Measurements from ENCODE around the gene ELOVL4. TPM values are rescaled to one million over a fixed set of nuclear protein-coding genes. Genes with fewer than 3 reads are reported as not detected.

ELOVL4 gene
- total RNA-seq, 1 donor: 9.1 TPM

DNA sequence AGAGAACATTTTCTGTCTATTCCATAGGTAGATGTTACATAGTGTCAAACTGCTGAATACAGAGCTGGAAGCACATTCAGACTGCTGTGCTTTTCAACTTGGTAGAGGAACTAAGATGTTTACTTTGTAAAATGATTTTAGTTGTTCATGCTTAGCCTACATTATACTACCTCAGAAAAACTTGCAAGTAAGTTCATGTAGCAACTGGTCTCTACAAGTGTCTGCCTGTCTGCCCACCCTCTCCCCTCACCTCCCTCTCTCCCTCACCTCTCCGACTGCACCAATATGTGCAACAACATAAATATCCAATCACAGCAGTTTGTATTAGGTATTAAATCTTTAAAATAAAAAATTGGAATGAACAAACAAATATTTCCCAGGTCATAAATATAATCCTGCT is 25.3 kb downstream of the ELOVL4 start:
- no peak for DNase-seq (ENCODE audit: low read depth)
- no peak overlapping the region for H3K4me3 ChIP-seq (ENCODE audit: low read depth, low read length)
- TF ChIP-seq, protein P1, sequence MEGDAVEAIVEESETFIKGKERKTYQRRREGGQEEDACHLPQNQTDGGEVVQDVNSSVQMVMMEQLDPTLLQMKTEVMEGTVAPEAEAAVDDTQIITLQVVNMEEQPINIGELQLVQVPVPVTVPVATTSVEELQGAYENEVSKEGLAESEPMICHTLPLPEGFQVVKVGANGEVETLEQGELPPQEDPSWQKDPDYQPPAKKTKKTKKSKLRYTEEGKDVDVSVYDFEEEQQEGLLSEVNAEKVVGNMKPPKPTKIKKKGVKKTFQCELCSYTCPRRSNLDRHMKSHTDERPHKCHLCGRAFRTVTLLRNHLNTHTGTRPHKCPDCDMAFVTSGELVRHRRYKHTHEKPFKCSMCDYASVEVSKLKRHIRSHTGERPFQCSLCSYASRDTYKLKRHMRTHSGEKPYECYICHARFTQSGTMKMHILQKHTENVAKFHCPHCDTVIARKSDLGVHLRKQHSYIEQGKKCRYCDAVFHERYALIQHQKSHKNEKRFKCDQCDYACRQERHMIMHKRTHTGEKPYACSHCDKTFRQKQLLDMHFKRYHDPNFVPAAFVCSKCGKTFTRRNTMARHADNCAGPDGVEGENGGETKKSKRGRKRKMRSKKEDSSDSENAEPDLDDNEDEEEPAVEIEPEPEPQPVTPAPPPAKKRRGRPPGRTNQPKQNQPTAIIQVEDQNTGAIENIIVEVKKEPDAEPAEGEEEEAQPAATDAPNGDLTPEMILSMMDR (IDR thresholded peaks at IDR 0.05; ENCODE audit: insufficient read depth, low read depth, low read length): no peak

DNA sequence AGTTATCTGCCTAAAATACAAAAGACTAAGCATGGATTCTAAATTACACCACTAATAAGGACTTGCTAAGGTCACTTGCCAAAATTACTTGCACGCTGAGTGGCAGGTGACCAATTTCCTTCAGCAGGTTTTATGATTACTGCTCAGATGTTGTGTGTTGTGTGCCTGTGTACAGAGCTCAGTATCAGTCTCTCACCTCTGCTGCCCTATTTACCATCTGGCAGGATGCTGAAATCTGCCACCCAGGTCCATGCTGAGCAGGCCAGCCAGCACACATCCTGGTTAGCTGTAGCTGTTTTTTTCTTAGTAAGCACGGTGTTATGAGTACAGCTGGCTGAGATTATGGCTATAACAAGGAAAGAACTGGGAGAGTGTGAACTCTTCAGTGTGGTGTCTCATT is 34.0 kb downstream of the ELOVL4 start:
- TF ChIP-seq, protein P1 (IDR thresholded peaks at IDR 0.05; ENCODE audit: insufficient read depth, low read depth, low read length): no peak
- no peak overlapping the region for H3K4me3 ChIP-seq (ENCODE audit: low read depth, low read length)

DNA sequence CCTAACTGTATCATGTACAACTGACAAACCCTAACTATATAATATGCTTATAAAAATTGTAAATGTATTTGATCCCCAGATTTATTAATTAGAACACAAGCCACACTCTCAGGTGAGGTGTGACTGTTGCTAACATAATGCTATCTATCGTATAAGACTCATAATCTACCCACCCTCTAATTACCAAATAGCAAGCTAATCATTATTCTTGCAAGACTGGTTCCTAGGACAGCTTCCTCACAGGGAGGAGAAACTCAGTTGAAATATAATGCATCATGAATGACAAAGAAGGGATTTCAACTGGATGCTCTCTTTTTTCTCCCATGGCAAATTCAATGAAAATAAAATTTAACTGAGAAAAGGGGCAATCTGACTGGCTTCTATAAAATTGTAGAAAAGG is 35.4 kb downstream of the ELOVL4 start:
- no peak for DNase-seq (ENCODE audit: low read depth)
- TF ChIP-seq, protein P1 (IDR thresholded peaks at IDR 0.05; ENCODE audit: insufficient read depth, low read depth, low read length): no peak
- H3K4me3 ChIP-seq (ENCODE audit: low read depth, low read length): no peak overlapping the region

More for the DNA sequence above, 34.0 kb downstream of the ELOVL4 start:
- no peak for DNase-seq (ENCODE audit: low read depth)

DNA sequence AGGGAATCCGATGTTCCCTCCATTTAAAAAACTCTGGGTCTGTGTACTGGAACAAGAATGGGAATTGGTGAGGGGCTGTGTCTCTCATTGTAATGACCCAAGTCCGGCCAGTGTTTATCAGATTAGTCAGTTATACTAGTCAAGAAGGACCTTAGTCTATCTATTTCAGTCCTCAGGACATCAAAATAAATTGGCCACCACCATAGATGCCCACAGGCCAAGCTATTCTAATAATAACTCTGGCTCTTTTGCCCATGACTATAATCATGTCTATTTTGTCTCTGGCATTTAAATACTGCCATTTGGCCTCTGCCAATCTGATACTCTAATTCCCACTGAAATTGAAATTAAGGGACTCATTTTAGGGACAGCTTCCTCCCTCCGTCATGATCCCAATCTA is 37.8 kb downstream of the ELOVL4 start:
- no peak for DNase-seq (ENCODE audit: low read depth)
- H3K4me3 ChIP-seq (ENCODE audit: low read depth, low read length): no peak overlapping the region
- TF ChIP-seq, protein P1 (IDR thresholded peaks at IDR 0.05; ENCODE audit: insufficient read depth, low read depth, low read length): no peak

DNA sequence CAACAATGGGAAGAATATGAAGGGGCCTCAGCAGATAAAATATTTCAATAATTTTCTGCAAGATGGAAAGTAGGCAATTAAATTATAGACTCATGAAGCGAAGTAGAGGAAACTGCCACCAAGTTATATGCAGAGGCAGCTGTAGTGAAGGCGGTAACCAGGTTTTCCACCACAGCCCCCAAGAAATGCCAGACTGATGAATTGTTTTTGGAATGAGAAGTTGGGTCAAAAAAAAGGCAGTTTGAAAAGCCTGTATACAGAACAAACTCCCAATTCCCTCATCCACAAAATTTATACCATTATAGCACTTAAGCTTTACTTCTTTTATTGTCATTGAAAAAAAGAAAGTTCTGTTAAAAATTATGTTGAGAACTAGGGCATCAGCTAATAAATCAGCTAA is 45.3 kb downstream of the ELOVL4 start:
- TF ChIP-seq, protein P1 (IDR thresholded peaks at IDR 0.05; ENCODE audit: insufficient read depth, low read depth, low read length): no peak
- DNase-seq (ENCODE audit: low read depth): no peak

DNA sequence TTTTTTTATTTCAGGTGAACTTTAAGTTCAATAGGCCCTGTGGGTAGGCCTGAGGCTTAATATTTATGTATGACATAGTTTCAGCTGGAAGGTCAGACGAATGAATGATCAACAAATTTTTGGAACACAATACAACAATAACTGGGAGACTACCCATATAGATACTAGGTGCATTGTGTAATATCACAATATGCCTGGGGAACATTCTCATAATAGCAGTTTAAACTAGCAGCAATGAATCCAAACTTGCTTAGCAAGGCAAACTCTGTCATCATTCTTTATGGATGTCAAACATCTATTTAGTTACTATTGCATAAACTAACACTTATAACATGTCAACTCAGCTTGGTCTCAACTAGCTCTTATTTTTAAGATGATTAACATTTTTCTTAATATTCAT is 49.3 kb downstream of the ELOVL4 start:
- no peak overlapping the region for H3K4me3 ChIP-seq (ENCODE audit: low read depth, low read length)
- no peak for DNase-seq (ENCODE audit: low read depth)
- TF ChIP-seq, protein P1 (IDR thresholded peaks at IDR 0.05; ENCODE audit: insufficient read depth, low read depth, low read length): no peak

More for the DNA sequence above, 45.3 kb downstream of the ELOVL4 start:
- H3K4me3 ChIP-seq (ENCODE audit: low read depth, low read length): no peak overlapping the region

DNA sequence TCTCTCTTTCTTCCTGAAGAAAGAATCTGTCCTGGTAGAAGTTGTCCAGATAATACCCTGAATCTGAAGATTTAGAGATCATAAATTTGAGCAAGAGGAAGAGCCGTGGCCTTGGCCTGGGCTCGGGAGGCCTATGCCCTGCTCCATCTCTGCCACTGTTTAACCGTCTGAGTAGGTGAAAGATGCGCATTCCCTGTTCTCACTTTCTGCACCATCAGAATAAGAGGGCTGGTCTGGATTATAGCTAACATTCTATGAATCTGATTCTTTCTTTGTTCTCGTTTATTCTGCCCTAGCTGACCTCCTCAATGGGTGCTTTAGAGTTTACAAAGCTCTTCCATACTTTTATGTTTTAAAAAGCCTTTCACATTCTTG is 51.3 kb downstream of the ELOVL4 start:
- H3K4me3 ChIP-seq (ENCODE audit: low read depth, low read length): no peak overlapping the region
- DNase-seq (ENCODE audit: low read depth): no peak
- TF ChIP-seq, protein P1 (IDR thresholded peaks at IDR 0.05; ENCODE audit: insufficient read depth, low read depth, low read length): no peak

Measured in fibroblast of villous mesenchyme (primary cell).